Gastroesophageal sphincter (tissue), 3 donors: ENCODE results near the gene PPP4R4.

Experiments
- POLR2A ChIP-seq, 2 donors: fragments of 450-650 bp; IDR thresholded peaks; one replicate each; pipeline ENCODE4 v1.6.1; 2017; ENCODE audit warnings: antibody characterized with exemption in 2 of 2, mild to moderate bottlenecking in 2 of 2, moderate library complexity in 1 of 2
- TF ChIP-seq, protein P1 (sequence below), 4 experiments: fragments of 200-600 bp in 2 of 4; fragments of 450-650 bp in 2 of 4; sonication (generic) in 1 of 4; IDR thresholded peaks; one replicate each; pipeline ENCODE4 v1.5.1; 2017 to 2019; ENCODE audit warnings: antibody characterized with exemption in 4 of 4, mild to moderate bottlenecking in 2 of 4, moderate library complexity in 2 of 4

DNA sequence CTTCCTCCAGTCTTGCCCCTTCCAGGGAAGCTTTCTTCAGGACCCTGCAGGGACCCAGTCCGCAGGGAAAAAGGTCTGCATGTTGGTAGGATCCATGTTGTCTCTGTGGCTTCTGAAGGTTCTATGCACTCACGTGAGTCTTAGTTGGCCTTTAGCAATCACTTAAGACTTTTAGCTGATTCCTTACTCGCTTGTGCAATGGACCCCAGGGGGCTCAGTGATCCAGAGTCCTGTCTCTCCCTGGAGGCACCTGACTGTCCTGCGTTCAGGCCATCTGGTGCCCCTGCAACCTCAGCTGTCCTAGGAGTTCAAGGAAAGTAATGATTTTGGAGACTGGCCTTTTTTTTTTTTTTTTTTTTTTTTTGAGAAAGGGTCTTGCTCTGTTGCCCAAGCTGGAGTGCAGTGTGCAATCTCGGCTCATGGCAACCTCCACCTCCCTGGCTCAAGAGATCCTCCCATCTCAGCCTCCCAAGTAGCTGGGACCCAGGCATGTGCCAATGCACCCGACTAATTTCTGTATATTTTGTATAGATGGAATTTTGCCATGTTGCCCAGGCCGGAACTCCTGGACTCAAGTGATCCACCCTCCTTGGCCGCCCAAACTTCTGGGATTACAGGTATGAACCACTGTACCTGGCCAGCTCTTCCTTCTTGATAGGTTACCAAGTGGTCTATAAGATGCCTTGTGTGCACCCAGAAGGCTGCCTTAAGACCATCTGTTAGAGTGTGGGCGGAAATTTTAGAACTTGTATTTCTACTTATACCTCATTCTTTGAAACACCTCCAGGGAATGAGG, 49.3 kb upstream of the PPP4R4 start:
- TF ChIP-seq POLR2A (IDR thresholded peaks at IDR 0.05), result no peak
- TF ChIP-seq, protein P1, sequence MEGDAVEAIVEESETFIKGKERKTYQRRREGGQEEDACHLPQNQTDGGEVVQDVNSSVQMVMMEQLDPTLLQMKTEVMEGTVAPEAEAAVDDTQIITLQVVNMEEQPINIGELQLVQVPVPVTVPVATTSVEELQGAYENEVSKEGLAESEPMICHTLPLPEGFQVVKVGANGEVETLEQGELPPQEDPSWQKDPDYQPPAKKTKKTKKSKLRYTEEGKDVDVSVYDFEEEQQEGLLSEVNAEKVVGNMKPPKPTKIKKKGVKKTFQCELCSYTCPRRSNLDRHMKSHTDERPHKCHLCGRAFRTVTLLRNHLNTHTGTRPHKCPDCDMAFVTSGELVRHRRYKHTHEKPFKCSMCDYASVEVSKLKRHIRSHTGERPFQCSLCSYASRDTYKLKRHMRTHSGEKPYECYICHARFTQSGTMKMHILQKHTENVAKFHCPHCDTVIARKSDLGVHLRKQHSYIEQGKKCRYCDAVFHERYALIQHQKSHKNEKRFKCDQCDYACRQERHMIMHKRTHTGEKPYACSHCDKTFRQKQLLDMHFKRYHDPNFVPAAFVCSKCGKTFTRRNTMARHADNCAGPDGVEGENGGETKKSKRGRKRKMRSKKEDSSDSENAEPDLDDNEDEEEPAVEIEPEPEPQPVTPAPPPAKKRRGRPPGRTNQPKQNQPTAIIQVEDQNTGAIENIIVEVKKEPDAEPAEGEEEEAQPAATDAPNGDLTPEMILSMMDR (IDR thresholded peaks at IDR 0.05), result no peak
